HG03025 (cell line): ENCODE data around the gene YWHAE.
"Not testable (repeated sequence)": the region's sequence is repeated elsewhere in the genome, so short reads cannot be mapped to it uniquely, and the experiment has no call there.

ENCODE experiments used
- ATAC-seq: cut with Tn5 transposase; IDR thresholded peaks from one replicate; pipeline ENCODE4 v1.9.1; 2021; ENCODE audit warnings: mild to moderate bottlenecking, moderate library complexity; ENCODE audit not compliant: unreplicated experiment, low FRiP score

YWHAE gene

GRCh38 chr17:1375615-1376014 is 24.4 kb downstream of the YWHAE start:
- no peak for ATAC-seq

GRCh38 chr17:1374431-1375177 is 25.4 kb downstream of the YWHAE start:
- ATAC-seq, result no peak

DNA sequence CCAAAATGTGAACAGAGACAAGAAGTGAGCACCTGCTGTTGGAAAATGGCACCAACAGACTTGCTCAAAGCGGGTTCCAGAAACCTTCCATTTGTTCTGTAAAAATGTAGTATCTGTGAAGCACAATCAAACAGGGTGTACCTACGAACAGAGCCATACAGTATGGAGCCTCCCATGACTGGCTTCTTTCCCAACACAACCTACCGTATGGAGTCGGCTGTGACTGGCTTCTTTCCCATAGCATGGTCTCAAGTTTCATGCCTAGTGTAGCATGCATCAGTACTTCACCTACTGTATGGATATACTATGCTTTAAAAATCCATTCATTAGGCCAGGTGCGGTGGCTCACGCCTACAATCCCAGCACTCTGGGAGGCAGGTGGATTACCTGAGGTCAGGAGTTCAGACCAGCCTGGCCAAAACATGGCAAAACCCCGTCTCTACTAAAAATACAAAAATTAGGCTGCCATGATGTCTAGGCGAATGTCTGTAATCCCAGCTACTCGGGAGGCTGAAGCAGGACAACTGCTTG is 26.2 kb downstream of the YWHAE start:
- ATAC-seq, result no peak

- ATAC-seq, result no peak
Observed at GRCh38 chr17:1372618-1373017, 27.4 kb downstream of the YWHAE start.

DNA sequence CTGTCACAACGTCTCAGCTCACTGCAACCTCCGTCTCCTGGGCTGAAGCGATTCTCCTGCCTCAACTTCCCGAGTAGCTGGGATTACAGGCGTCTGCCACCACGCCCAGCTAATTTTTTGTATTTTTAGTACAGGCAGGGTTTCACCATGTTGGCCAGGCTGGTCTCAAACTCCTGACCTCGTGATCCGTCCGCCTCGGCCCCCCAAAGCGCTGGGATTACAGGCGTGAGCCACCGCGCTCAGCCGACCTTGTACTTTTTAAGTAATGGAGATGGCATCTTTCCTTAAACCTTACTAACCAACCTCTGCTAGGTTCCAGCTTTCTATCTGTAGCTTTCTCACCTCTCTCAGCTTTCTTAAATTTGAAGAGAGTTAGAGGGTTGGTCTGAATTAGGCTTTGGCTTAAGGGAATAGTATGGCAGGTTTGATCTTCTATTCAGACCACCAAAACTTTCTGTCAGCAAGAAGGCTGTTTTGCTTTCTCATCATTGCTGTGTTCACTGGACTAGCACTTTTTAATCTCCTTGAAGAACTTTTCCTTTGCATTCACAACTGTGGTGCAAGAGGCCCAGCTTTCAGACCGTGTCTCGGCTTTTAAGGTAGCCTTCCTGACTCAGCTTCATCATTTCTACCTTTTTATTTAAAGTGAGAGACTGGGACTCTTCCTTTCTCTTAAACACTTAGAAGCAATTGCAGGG is 28.0 kb downstream of the YWHAE start:
- no peak for ATAC-seq

GRCh38 chr17:1368588-1368987 is 31.4 kb downstream of the YWHAE start:
- ATAC-seq, result no peak

DNA sequence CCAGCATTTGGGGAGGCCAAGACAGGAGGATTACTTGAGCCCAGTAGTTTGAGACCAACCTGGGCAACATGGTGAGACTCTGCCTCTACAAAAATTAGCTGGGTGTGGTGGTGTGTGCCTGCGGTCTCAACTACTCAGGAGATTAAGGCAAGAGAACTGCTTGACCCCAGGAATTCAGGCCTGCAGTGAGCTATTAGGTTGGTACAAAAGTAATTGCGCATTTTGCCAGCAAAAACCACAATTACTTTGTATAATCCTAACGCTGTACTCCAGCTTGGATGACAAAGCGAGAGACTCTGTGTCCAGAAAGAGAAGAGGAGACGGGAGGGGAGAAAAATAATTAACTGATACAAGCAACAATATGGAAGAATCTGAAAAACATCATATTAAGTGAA is 32.7 kb downstream of the YWHAE start:
- no peak for ATAC-seq

GRCh38 chr17:1366234-1366633 is 33.8 kb downstream of the YWHAE start:
- no peak for ATAC-seq

DNA sequence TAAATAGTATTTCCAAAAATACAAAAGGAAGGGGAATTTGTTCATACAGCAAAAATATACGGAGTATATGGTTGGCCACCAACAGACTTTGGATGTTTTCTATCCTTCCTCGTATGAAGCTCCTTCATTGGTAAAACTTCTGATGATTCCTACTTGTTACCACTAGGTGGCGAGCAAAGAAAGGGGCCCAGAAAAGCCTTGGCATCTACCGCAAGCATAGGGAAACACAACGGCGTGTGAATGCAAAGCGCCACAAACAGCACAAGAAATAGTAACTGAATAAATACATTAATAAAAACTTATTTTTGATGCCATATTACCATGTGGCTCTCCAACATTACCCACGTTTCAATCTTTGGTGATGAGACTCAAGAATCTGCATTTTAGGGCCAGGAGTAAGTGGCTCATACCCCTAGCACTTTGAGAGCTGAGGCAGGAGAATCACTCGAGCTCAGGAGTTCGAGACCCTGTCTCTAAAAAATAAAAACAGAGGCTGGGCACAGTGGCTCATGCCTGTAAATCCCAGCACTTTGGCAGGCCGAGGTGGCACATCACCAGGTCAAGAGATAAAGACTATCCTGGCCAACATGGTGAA is 34.5 kb downstream of the YWHAE start:
- no peak for ATAC-seq

GRCh38 chr17:1362964-1363363 is 37.1 kb downstream of the YWHAE start:
- ATAC-seq, result no peak

DNA sequence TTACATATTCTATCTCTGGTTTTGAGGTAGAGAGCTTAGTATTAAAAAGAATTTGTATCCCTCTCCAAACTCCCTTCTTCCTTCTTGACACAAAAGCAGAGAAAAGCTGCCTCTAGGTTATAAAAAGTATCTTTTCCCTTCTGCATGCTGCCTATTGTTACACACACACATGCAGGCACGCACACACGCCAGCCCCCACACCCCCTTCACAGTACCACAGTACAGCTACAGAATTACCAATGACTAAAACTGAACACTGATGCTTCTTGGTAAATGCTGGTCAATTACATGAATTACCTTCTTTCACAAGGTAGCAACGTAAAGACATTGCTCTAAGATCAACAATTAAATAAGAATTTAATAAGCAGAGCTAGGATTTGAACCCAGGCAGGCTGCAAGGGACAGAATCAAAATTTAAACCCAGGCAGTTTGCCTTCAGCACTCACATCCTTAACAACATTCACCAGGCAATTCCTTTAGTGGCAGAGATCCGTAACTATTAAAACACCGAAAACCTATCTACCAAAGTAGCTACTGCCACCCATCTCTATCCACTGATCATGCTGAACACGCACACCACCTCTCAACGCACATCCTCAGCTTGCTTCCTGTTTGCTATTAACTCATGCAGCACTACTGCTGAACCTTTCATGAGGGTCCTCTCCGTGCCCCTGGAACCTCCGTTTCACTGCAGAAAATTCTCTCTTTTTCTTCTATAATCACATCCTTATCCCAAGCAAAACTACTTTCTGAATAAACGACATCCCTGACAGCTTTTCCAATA is 37.8 kb downstream of the YWHAE start:
- ATAC-seq, result no peak

DNA sequence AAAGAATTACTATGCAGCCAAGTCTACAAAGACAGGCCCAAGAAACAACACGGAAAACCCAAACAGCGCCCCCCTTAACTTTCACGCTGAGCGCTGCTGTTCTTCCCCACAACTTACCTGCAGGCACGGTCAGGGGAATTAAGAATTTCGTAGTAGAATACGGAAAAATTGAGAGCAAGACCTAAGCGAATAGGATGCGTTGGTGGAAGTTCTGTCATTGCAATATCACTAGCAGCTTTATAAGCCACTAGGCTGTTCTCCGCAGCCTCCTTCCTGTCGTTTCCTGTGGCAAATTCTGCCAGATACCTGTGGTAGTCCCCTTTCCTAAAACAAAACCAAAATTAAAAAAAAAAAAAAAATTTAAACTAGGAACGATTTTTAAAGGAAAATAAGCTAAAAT is 39.0 kb downstream of the YWHAE start:
- no peak for ATAC-seq

- not testable (repeated sequence) for ATAC-seq
Observed at GRCh38 chr17:1360315-1360714, 39.7 kb downstream of the YWHAE start.

DNA sequence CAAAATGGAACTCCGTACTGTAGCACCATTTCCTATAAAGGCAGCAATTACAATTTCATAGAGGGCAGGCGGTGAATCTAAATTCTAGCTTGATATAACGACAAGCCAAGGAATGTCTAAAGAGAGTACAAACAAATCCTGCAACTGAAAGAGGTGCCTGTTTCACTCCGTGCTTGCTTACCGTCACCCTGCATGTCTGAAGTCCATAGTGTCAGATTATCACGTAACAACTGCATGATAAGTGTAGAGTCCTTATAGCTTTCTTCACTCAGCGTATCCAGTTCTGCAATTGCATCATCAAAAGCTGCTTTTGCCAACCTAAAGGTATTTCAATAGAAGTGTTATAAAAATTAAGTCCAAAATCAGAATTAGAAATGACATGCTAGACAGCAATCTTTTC is 46.0 kb downstream of the YWHAE start:
- ATAC-seq, result no peak

DNA sequence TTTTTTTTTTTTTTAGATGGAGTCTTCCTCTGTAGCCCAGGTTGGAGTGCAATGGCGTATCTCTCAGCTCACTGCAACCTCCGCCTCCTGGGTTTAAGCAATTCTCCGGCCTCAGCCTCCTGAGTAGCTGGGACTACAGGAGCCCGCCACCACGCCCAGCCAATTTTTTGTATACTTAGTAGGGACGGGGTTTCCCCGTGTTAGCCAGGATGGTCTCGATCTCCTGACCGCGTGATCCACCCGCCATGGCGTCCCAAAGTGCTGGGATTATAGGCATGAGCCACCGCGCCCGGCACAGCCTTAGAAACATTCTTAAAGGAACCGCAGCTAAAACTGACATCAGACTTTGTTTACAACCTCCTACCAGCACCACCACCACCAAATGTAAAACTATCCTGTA is 47.5 kb downstream of the YWHAE start:
- not testable (repeated sequence) for ATAC-seq

- ATAC-seq, result no peak
Observed at GRCh38 chr17:1351971-1352370, 48.1 kb downstream of the YWHAE start.

DNA sequence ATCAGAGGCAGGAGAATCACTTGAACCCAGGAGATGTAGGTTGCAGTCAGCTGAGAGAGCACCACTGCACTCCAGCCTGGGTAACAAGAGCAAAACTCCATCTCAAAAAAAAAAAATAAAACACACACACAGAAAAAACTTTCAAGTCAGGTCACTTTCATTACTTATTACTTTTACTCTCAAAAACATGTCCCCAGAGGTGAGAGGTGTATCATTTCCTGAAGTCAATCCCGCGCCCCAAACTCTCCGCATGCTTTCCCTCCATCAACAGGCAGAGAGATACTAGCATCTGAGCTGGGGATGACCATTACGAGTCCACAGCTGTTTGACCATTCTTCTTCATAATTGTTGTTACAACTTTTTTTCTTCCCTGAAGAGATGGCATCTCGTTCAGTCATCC is 48.7 kb downstream of the YWHAE start:
- no peak for ATAC-seq

GRCh38 chr17:1347589-1348323 is 52.3 kb downstream of the YWHAE start:
- no peak for ATAC-seq

DNA sequence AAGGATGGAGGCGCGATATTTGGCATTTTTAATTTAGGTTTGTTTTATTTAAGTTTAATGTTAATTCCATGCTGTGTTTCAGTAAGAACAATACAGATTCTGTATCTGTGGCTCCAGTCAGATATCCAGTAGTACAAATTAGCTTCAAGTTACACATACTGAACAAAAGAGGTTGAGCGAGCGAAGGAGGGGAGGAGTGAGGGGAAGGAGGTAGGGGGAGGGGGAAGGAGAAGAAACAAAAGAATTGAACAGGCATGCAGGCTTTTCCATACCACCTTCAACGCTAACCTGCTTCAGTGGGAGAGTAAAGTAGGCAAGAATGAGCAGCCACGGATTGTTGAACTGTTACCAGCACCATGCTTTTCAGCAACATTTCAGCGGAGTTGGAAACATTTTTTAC is 55.5 kb downstream of the YWHAE start:
- no peak for ATAC-seq

DNA sequence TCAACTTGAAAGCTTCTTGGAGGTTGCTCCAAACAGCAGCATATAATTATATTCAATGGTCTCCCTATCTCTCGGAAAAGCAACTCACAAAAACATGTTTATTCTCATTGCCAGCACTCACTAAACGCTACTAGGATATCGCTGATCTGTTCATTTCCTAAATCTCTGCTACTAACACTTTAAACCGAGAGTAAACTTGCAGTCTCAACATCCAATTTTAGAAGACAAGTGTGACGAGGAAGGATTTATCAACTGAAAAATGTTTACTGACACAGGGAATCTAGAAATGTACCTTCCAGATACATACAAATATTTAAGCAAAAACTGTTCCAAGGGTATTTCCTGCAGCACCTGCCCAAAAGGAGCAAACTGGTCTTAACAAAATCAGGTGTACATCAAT is 56.5 kb downstream of the YWHAE start:
- no peak for ATAC-seq
